Lung (tissue), 12 donors: ENCODE measurements around the gene SLC12A8. TPM values are rescaled to one million over a fixed set of nuclear protein-coding genes. Genes with fewer than 3 reads are reported as not detected.

ENCODE experiments used
- ATAC-seq: fragments of 200-7000 bp; cut with Tn5 transposase; one replicate; pipeline ENCODE4 v1.9.1; 2020; ENCODE audit warnings: moderate number of reproducible peaks; ENCODE audit not compliant: insufficient read depth, low FRiP score
- DNase-seq, 3 donors: peaks; one replicate each; pipeline ENCODE4 v3.0.0-alpha.2; 2013 to 2017
- H3K27ac ChIP-seq, 2 donors: one replicate each; pipeline ENCODE4 v1.5.1; 2013; ENCODE audit warnings: mild to moderate bottlenecking in 2 of 2, moderate library complexity in 2 of 2, control low read depth in 1 of 2, inconsistent platforms in 1 of 2, low read depth in 1 of 2, low read length in 1 of 2
- H3K27me3 ChIP-seq, 3 donors: one replicate each; pipeline ENCODE4 v1.5.1; 2013; ENCODE audit warnings: low read length in 2 of 3; ENCODE audit not compliant: control insufficient read depth in 3 of 3, insufficient read depth in 3 of 3
- H3K36me3 ChIP-seq, 4 donors: one replicate each; pipeline ENCODE4 v1.5.1; 2013; ENCODE audit warnings: low read length in 4 of 4, mild to moderate bottlenecking in 1 of 4, moderate library complexity in 1 of 4; ENCODE audit not compliant: control insufficient read depth in 4 of 4, insufficient read depth in 4 of 4
- H3K4me1 ChIP-seq, 5 donors: one replicate each; pipeline ENCODE4 v1.5.1; 2013; ENCODE audit warnings: low read length in 5 of 5, mild to moderate bottlenecking in 2 of 5, moderate library complexity in 1 of 5; ENCODE audit not compliant: control insufficient read depth in 5 of 5, insufficient read depth in 5 of 5
- H3K4me3 ChIP-seq: one replicate; pipeline ENCODE4 v1.5.1; 2013; ENCODE audit warnings: mild to moderate bottlenecking, control low read depth, moderate library complexity
- H3K9ac ChIP-seq, 2 donors: one replicate each; pipeline ENCODE4 v1.5.1; 2013; ENCODE audit warnings: low read length in 2 of 2, control low read depth in 1 of 2; ENCODE audit not compliant: insufficient read depth in 1 of 2
- H3K9me3 ChIP-seq, 4 donors: one replicate each; pipeline ENCODE4 v1.5.1; 2013; ENCODE audit warnings: low read length in 3 of 4, mild to moderate bottlenecking in 1 of 4, moderate library complexity in 1 of 4; ENCODE audit not compliant: control insufficient read depth in 4 of 4, insufficient read depth in 3 of 4
- CTCF ChIP-seq: IDR thresholded peaks from 2 replicates; pipeline ENCODE4 v1.5.1; 2012; ENCODE audit warnings: mild to moderate bottlenecking; ENCODE audit errors: control extremely low read depth, extremely low read depth
- WGBS, 2 donors: extraction: QIAGEN DNeasy Blood & Tissue Kit; methylation state at CpG; one replicate each; pipeline ENCODE4 v1.1.7; 2013; 5-methylcytosine and 5-hydroxymethylcytosine counted together
- polyA plus RNA-seq, 2 donors: library from polyadenylated mRNA; stranded (reverse); fragments of 200-250 nt; gene quantifications; one replicate each; pipeline ENCODE4 v1.2.1, GENCODE V29; 2013
- total RNA-seq, 2 donors: library from RNA; depleted of rRNA in 1 of 2; stranded (reverse); fragments of >200 nt in 1 of 2; gene quantifications; one replicate each; pipeline ENCODE4 v1.2.1, GENCODE V29; 2014 to 2021
- donor health status: control.
- donor health status: control.
- donor health status: Bipolar disorder and iron deficiency.
- donor health status: healthy.
- donor health status: DM: yes; HTN: yes; CAD: no.

Gene SLC12A8
- total and polyA plus RNA-seq, 4 donors: 3.1 to 9.8 (median 5.8) TPM

- Histone ChIP-seq H3K4me3 (no peak overlapping the region), H3K27me3 (no peaks in the 10 kb centered on the region), H3K27ac (no peak overlapping the region), H3K36me3 (peaks cover 0 to 8% (median 4%) of the 10 kb centered on the region in 4 donors), H3K9ac (no peak overlapping the region), H3K4me1 (no peaks in the 10 kb centered on the region), H3K9me3 (no peaks in the 10 kb centered on the region)
- WGBS, 2 donors: 98 to 100% methylated on average over 1 of the region's 1 CpG
- TF ChIP-seq CTCF: no peak
- DNase-seq (no peak), ATAC-seq (no peak)
These were observed 33.7 kb upstream of the SLC12A8 start for GRCh38 chr3:125246237-125246636.

- Histone ChIP-seq H3K27ac (no peak overlapping the region), H3K9ac (no peak overlapping the region), H3K36me3 (peaks cover 0 to 8% (median 4%) of the 10 kb centered on the region in 4 donors), H3K27me3 (no peaks in the 10 kb centered on the region), H3K4me1 (no peaks in the 10 kb centered on the region), H3K9me3 (no peaks in the 10 kb centered on the region), H3K4me3 (no peak overlapping the region)
- no peak for TF ChIP-seq CTCF
- DNase-seq (no peak), ATAC-seq (no peak)
These were observed 33.0 kb upstream of the SLC12A8 start for GRCh38 chr3:125245521-125245920.

- peaks cover 0 to 7% (median 1%) of the 10 kb centered on the region in 4 donors for H3K36me3 ChIP-seq
- 41 to 45% methylated on average over 4 of the region's 4 CpGs for WGBS, 2 donors
- H3K27ac ChIP-seq: no peak overlapping the region
- no peaks in the 10 kb centered on the region for H3K27me3 ChIP-seq
- no peak overlapping the region for H3K4me3 ChIP-seq
- no peak for TF ChIP-seq CTCF
- no peaks in the 10 kb centered on the region for H3K9me3 ChIP-seq
- ATAC-seq (no peak), DNase-seq (no peak)
- no peak overlapping the region for H3K9ac ChIP-seq
- peaks cover 0 to 3% (median 0%) of the 10 kb centered on the region in 5 donors for H3K4me1 ChIP-seq
These were observed 27.9 kb upstream of the SLC12A8 start for GRCh38 chr3:125240496-125240895.

GRCh38 chr3:125239266-125239665 lies 26.7 kb upstream of the SLC12A8 start:
- Histone ChIP-seq H3K27me3 (no peaks in the 10 kb centered on the region), H3K4me1 (peaks cover 0 to 3% (median 0%) of the 10 kb centered on the region in 5 donors), H3K9ac (no peak overlapping the region), H3K9me3 (no peaks in the 10 kb centered on the region), H3K4me3 (no peak overlapping the region), H3K27ac (no peak overlapping the region), H3K36me3 (peaks cover 0 to 7% (median 1%) of the 10 kb centered on the region in 4 donors)
- ATAC-seq (no peak), DNase-seq (no peak)
- 65 to 80% methylated on average over 3 of the region's 3 CpGs for WGBS, 2 donors
- no peak for TF ChIP-seq CTCF
